ENCODE results near the gene LCOR.

GRCh38 chr10:96991313-96991841, 159.3 kb downstream of the LCOR start:
- TF ChIP-seq CTCF (conservative IDR thresholded peaks at IDR 0.05; ENCODE audit: low read depth, low read length) (no peak), EZH2 (IDR thresholded peaks at IDR 0.05; ENCODE audit: low read length, unreplicated experiment) (no peak)

Measured in PC-3 (cell line).